A673 (cell line): ENCODE results near the gene PPM1F. TPM values are rescaled to one million over a fixed set of nuclear protein-coding genes. Genes with fewer than 3 reads are reported as not detected.
A peak's percentile ranks its signal among the peaks of the same experiment; 100 is the strongest.
"Not testable (repeated sequence)": the region's sequence is repeated elsewhere in the genome, so short reads cannot be mapped to it uniquely, and the experiment has no call there.

Source experiments
- BruUV-seq: library from RNA; stranded (reverse); fragments of 400-500 nt; replicated peaks from 2 replicates; lab custom pipeline; 2021; lab: Mats Ljungman, UMichigan
- CTCF ChIA-PET: fragments of 300-600 bp; sonication (Branson Sonifier 250); formaldehyde crosslinking; loops from one replicate; lab custom pipeline; 2022; ENCODE audit warnings: antibody characterized with exemption; lab: Charles Lee
- POLR2A ChIA-PET: fragments of 300-600 bp; sonication (Branson Sonifier 250); formaldehyde crosslinking; loops from one replicate; lab custom pipeline; 2022; ENCODE audit warnings: antibody characterized with exemption; ENCODE audit not compliant: low non-redundant PET; lab: Charles Lee
- DNase-seq: peaks from one replicate; pipeline ENCODE4 v3.0.0-alpha.2; 2015; ENCODE audit warnings: low spot score
- H3K27ac ChIP-seq: fragments of 200-600 bp; sonication (generic); 2 replicates; pipeline ENCODE4 v1.5.1; 2016; ENCODE audit warnings: mixed run types, low read depth, mild to moderate bottlenecking, mixed read lengths, antibody characterized with exemption, low read length; ENCODE audit not compliant: poor library complexity, severe bottlenecking
- H3K27me3 ChIP-seq: fragments of 200-600 bp; sonication (generic); replicated peaks from 2 replicates; pipeline ENCODE4 v1.6.1; 2017; ENCODE audit warnings: mixed run types, low read depth, mild to moderate bottlenecking, mixed read lengths, antibody characterized with exemption, low read length; ENCODE audit not compliant: insufficient read depth, poor library complexity
- H3K36me3 ChIP-seq: fragments of 200-600 bp; sonication (generic); 2 replicates; pipeline ENCODE4 v1.6.1; 2016; ENCODE audit warnings: mixed run types, mild to moderate bottlenecking, mixed read lengths, antibody characterized with exemption, low read length; ENCODE audit not compliant: insufficient read depth, poor library complexity, severe bottlenecking
- H3K4me1 ChIP-seq: fragments of 200-600 bp; sonication (generic); 2 replicates; pipeline ENCODE4 v1.6.1; 2017; ENCODE audit warnings: mixed run types, mild to moderate bottlenecking, mixed read lengths, antibody characterized with exemption, low read length; ENCODE audit not compliant: insufficient read depth, poor library complexity, severe bottlenecking
- H3K4me3 ChIP-seq: fragments of 200-600 bp; sonication (generic); 2 replicates; pipeline ENCODE4 v1.5.1; 2016; ENCODE audit warnings: low read depth, mixed run types, mild to moderate bottlenecking, mixed read lengths, low read length; ENCODE audit not compliant: poor library complexity, severe bottlenecking
- H3K9me3 ChIP-seq: fragments of 200-600 bp; sonication (generic); 2 replicates; pipeline ENCODE4 v1.6.1; 2016; ENCODE audit warnings: mixed run types, low read depth, mild to moderate bottlenecking, mixed read lengths, antibody characterized with exemption, low read length; ENCODE audit not compliant: poor library complexity, severe bottlenecking
- CTCF ChIP-seq: fragments of 300-800, 200-600 bp; sonication (generic); conservative IDR thresholded peaks from 2 replicates; pipeline ENCODE4 v1.5.1; 2017; ENCODE audit warnings: low read depth, mild to moderate bottlenecking, antibody characterized with exemption, low read length, moderate library complexity, mixed read lengths
- EZH2 ChIP-seq: fragments of 200-600 bp; sonication (generic); IDR thresholded peaks from 2 replicates; pipeline ENCODE4 v1.6.1; 2017; ENCODE audit warnings: borderline replicate concordance, low read depth, mild to moderate bottlenecking, mixed read lengths, antibody characterized with exemption, low read length; ENCODE audit not compliant: poor library complexity, severe bottlenecking
- intact Hi-C: fragments of 100-400 bp; cut with micrococcal nuclease; formaldehyde crosslinking; loops from one replicate; pipeline ENCODE4 v1.10.0; 2022; ENCODE audit not compliant: unreplicated experiment
- total RNA-seq: library from RNA; stranded (reverse); gene quantifications from 2 replicates; pipeline ENCODE4 v1.2.3, GENCODE V29; 2021

Gene PPM1F
- total RNA-seq, 1 experiment from 2014 or later: 101 TPM

- intact Hi-C loops: no loop called here
- H3K4me1 ChIP-seq: no peaks in the 10 kb centered on the region
- no peaks in the 10 kb centered on the region for H3K27me3 ChIP-seq
- no peak overlapping the region for H3K4me3 ChIP-seq
- POLR2A ChIA-PET: interaction anchor here (0.6 kb wide), 1 partner anchor 24 kb away, joined by 3 read pairs; no protein-coding TSS in a partner anchor
- H3K27ac ChIP-seq: no peak overlapping the region
- H3K9me3 ChIP-seq: no peaks in the 10 kb centered on the region
- no peak for DNase-seq
- no peaks in the 10 kb centered on the region for H3K36me3 ChIP-seq
- no TSS peak for BruUV-seq
- TF ChIP-seq EZH2: no peak
- no peak for TF ChIP-seq CTCF
- CTCF ChIA-PET: no interaction called here
These were observed 35.3 kb downstream of the PPM1F start for GRCh38 chr22:21917181-21917958.

- Histone ChIP-seq H3K9me3 (no peaks in the 10 kb centered on the region), H3K4me1 (no peaks in the 10 kb centered on the region), H3K4me3 (no peak overlapping the region), H3K27me3 (no peaks in the 10 kb centered on the region), H3K27ac (no peak overlapping the region), H3K36me3 (no peaks in the 10 kb centered on the region)
- DNase-seq: peak; percentile 33
- intact Hi-C loops: no loop called here
- BruUV-seq: no TSS peak
- TF ChIP-seq EZH2: no peak
- TF ChIP-seq CTCF: no peak
- ChIA-PET POLR2A (no interaction called here), CTCF (no interaction called here)
These were observed 36.2 kb downstream of the PPM1F start for GRCh38 chr22:21916309-21916918.

- DNase-seq: no peak
- TF ChIP-seq EZH2: no peak
- H3K36me3 ChIP-seq: no peaks in the 10 kb centered on the region
- intact Hi-C loops: no loop called here
- H3K27me3 ChIP-seq: no peaks in the 10 kb centered on the region
- ChIA-PET CTCF (no interaction called here), POLR2A (no interaction called here)
- no peak overlapping the region for H3K27ac ChIP-seq
- no TSS peak for BruUV-seq
- H3K9me3 ChIP-seq: no peaks in the 10 kb centered on the region
- no peak overlapping the region for H3K4me3 ChIP-seq
- H3K4me1 ChIP-seq: no peaks in the 10 kb centered on the region
These were observed 36.9 kb downstream of the PPM1F start for GRCh38 chr22:21915624-21916308.

GRCh38 chr22:21914033-21914642 is 38.5 kb downstream of the PPM1F start:
- H3K27ac ChIP-seq, H3K9me3 ChIP-seq, POLR2A ChIA-PET, H3K27me3 ChIP-seq, intact Hi-C loops, DNase-seq, H3K4me1 ChIP-seq, BruUV-seq, CTCF ChIA-PET, H3K36me3 ChIP-seq, H3K4me3 ChIP-seq: not testable (repeated sequence)

- H3K27me3 ChIP-seq, H3K36me3 ChIP-seq, intact Hi-C loops, H3K27ac ChIP-seq, H3K4me3 ChIP-seq, DNase-seq, CTCF ChIA-PET, H3K9me3 ChIP-seq, BruUV-seq, H3K4me1 ChIP-seq: not testable (repeated sequence)
- POLR2A ChIA-PET: interaction anchor here (0.6 kb wide), 1 partner anchor 161 kb away, joined by 3 read pairs; no protein-coding TSS in a partner anchor
These were observed 42.3 kb downstream of the PPM1F start for GRCh38 chr22:21910367-21910766.
